Astrocyte of the spinal cord (primary cell): ENCODE data around the gene TMEM51.

Source experiments
- DNase-seq: peaks from one replicate; pipeline ENCODE4 v3.0.0; 2011; ENCODE audit warnings: low read depth, low spot score
- H3K4me3 ChIP-seq: 2 replicates; pipeline ENCODE4 v1.5.1; 2011; ENCODE audit warnings: low read depth, mild to moderate bottlenecking, low read length, moderate library complexity
- CTCF ChIP-seq: IDR thresholded peaks from 2 replicates; pipeline ENCODE4 v1.5.1; 2012; ENCODE audit warnings: low read depth, mild to moderate bottlenecking, low read length, inconsistent platforms
- in situ Hi-C: cut with HindIII; loops from 2 replicates; pipeline ENCODE4 v1.10.0; 2017; ENCODE audit warnings: low sequenced_read_pairs

TMEM51 gene

DNA sequence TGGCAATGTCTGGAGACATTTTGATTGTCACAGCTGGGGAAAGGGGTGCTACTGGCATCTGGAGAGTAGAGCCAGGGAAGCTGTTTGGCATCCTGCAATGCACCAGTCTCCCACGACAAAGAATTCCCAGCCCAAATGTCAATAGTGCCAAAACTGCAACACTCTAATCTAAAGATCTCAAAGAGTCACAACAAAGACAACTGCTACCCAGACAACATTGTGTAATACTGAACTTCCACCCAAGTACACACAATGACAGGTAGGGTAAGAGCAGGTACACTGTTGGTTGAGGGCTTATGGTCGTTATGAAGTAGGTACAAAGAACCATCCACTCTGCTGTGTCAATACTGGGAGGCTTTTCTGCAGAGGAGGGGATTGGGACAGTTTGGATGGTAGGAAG, 8.2 kb upstream of the TMEM51 start:
- in situ Hi-C loops = loop anchor here (25.0 kb wide), 1 partner anchor 292 kb away; the partner anchor contains the start of gene CTRC
- H3K4me3 ChIP-seq = no peak overlapping the region
- no peak for TF ChIP-seq CTCF
- DNase-seq = no peak

DNA sequence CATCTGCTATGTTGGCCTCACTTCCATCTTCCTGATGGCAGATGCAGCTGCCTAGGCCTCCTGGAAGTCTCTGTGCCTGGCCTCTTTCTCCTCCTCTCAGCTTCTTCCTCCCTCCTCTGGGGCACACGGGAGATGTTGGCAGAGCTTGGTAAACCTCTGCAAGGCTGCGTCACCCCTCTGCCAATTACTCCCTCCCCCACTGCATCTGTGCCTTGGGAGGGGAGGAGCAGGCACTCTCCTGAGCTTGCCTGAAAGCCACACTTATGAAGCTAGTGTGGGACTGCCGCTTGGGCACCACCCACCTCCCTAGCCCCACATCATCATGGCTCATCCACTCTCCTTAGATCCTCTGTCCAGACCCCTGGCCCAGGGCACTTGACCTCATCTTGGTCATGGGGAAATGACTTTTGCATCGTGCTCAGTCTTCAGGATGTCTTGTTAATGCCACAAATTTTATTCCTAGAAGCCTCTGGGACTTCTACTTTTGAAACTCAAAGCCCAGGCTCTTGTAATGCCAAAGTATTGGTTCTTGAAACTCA, 7.3 kb upstream of the TMEM51 start:
- no peak for DNase-seq
- in situ Hi-C loops = loop anchor here (25.0 kb wide), 1 partner anchor 291 kb away; the partner anchor contains the start of gene CTRC
- no peak overlapping the region for H3K4me3 ChIP-seq
- TF ChIP-seq CTCF = no peak

DNA sequence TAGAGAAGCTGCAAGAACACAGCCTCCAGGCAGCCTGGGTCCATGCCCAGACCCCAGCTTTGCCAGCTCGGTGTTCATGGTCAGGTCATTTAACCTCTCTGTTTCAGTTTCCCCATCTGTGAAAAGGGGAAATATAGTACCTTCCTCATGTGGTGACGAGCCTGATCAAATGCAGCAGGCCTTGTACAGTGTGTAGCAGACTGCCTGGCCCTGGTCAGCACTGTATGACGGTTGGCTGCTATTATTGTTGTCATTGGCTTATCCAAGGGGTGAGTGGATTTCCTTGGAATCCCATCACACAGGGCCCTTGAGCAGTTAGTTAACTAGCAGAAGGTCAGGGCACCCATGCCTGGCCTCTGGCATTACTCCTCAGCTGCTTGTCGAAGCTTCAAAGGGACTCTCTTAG, 6.6 kb upstream of the TMEM51 start:
- H3K4me3 ChIP-seq = no peak overlapping the region
- TF ChIP-seq CTCF = no peak
- in situ Hi-C loops = loop anchor here (25.0 kb wide), 1 partner anchor 290 kb away; the partner anchor contains the start of gene CTRC
- no peak for DNase-seq

GRCh38 chr1:15148004-15148403, 5.5 kb upstream of the TMEM51 start:
- in situ Hi-C loops = loop anchor here (25.0 kb wide), 1 partner anchor 289 kb away; the partner anchor contains the start of gene CTRC
- TF ChIP-seq CTCF = no peak
- no peak overlapping the region for H3K4me3 ChIP-seq
- DNase-seq = no peak

DNA sequence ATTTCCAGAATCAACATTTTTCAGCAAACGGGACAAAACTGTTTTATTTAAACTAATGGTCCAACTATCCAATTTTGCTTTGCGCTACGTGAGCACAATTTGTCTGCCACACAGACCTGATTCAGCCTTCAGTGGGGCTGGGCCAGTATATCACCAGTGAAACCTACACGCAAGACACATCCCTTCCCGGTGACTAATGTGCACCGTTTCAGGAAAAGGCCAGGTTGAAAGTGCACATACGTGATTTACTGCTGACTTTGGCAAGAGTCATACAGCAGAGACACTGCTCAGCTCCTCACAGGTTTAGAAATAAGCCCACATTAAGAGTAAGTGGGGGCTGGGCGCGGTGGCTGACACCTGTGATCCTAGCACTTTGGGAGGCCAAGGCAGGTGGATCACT, 5.1 kb upstream of the TMEM51 start:
- no peak for TF ChIP-seq CTCF
- H3K4me3 ChIP-seq = no peak overlapping the region
- no peak for DNase-seq
- in situ Hi-C loops = loop anchor here (25.0 kb wide), 1 partner anchor 289 kb away; the partner anchor contains the start of gene CTRC

DNA sequence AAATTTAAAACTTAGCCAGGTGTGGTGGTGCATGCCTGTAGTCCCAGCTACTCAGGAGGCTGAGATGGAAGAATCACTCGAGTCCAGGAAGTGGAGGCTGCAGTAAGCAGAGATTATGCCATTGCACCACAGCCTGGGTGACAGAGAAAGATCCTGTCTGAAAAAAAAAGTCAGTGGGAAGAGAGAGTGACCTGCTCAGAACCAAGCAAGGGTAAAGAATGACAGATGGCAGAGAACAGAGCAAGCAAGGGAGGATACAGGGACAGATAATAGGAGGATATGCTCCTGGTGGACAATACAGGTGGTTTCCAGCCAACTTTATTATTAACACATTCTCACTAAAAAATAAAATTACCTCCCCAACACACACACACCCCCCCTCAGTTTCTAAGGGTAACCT, 4.6 kb upstream of the TMEM51 start:
- in situ Hi-C loops = loop anchor here (25.0 kb wide), 1 partner anchor 288 kb away; the partner anchor contains the start of gene CTRC
- DNase-seq = no peak

More for the DNA sequence above, 4.6 kb upstream of the TMEM51 start:
- no peak overlapping the region for H3K4me3 ChIP-seq
- TF ChIP-seq CTCF = no peak
